Measurements from ENCODE around the gene OXTR. TPM values are rescaled to one million over a fixed set of nuclear protein-coding genes. Genes with fewer than 3 reads are reported as not detected.
"Not testable (repeated sequence)": the region's sequence is repeated elsewhere in the genome, so short reads cannot be mapped to it uniquely, and the experiment has no call there.

Gene OXTR
- total RNA-seq, 1 donor from 2014 or later, result 24.0 TPM

GRCh38 chr3:8729479-8729878, 39.9 kb downstream of the OXTR start:
- peaks cover 2% of the 10 kb centered on the region for H3K4me1 Mint-ChIP-seq (ENCODE audit: unreplicated experiment)
- H3K27ac Mint-ChIP-seq (ENCODE audit: unreplicated experiment), result no peak overlapping the region
- H3K4me3 Mint-ChIP-seq (ENCODE audit: unreplicated experiment), result no peak overlapping the region
- H3K9me3 Mint-ChIP-seq (ENCODE audit: unreplicated experiment), result peaks cover 7% of the 10 kb centered on the region
- H3K27me3 Mint-ChIP-seq (ENCODE audit: unreplicated experiment), result no peaks in the 10 kb centered on the region
- DNase-seq (ENCODE audit: extremely low spot score, unreplicated experiment), result no peak
- TF ChIP-seq CTCF (IDR thresholded peaks at IDR 0.05), result no peak
- no peaks in the 10 kb centered on the region for H3K36me3 Mint-ChIP-seq (ENCODE audit: unreplicated experiment)

- DNase-seq (ENCODE audit: extremely low spot score, unreplicated experiment), result no peak
- H3K27me3 Mint-ChIP-seq (ENCODE audit: unreplicated experiment), result no peaks in the 10 kb centered on the region
- no peak overlapping the region for H3K4me3 Mint-ChIP-seq (ENCODE audit: unreplicated experiment)
- no peaks in the 10 kb centered on the region for H3K4me1 Mint-ChIP-seq (ENCODE audit: unreplicated experiment)
- TF ChIP-seq CTCF (IDR thresholded peaks at IDR 0.05), result no peak
- no peaks in the 10 kb centered on the region for H3K36me3 Mint-ChIP-seq (ENCODE audit: unreplicated experiment)
- peaks cover 7% of the 10 kb centered on the region for H3K9me3 Mint-ChIP-seq (ENCODE audit: unreplicated experiment)
- no peak overlapping the region for H3K27ac Mint-ChIP-seq (ENCODE audit: unreplicated experiment)
Observed at GRCh38 chr3:8727605-8728512, 41.6 kb downstream of the OXTR start.

GRCh38 chr3:8724108-8724752, 45.2 kb downstream of the OXTR start:
- Mint-ChIP-seq H3K9me3 (ENCODE audit: unreplicated experiment) (peaks cover 7% of the 10 kb centered on the region), H3K36me3 (ENCODE audit: unreplicated experiment) (no peaks in the 10 kb centered on the region), H3K4me3 (ENCODE audit: unreplicated experiment) (no peak overlapping the region), H3K27ac (ENCODE audit: unreplicated experiment) (no peak overlapping the region), H3K4me1 (ENCODE audit: unreplicated experiment) (no peaks in the 10 kb centered on the region), H3K27me3 (ENCODE audit: unreplicated experiment) (no peaks in the 10 kb centered on the region)
- no peak for DNase-seq (ENCODE audit: extremely low spot score, unreplicated experiment)
- no peak for TF ChIP-seq CTCF (IDR thresholded peaks at IDR 0.05)

GRCh38 chr3:8723612-8724011, 45.8 kb downstream of the OXTR start:
- no peak for TF ChIP-seq CTCF (IDR thresholded peaks at IDR 0.05)
- Mint-ChIP-seq H3K4me3 (ENCODE audit: unreplicated experiment) (no peak overlapping the region), H3K27ac (ENCODE audit: unreplicated experiment) (no peak overlapping the region), H3K4me1 (ENCODE audit: unreplicated experiment) (no peaks in the 10 kb centered on the region), H3K27me3 (ENCODE audit: unreplicated experiment) (no peaks in the 10 kb centered on the region), H3K36me3 (ENCODE audit: unreplicated experiment) (no peaks in the 10 kb centered on the region), H3K9me3 (ENCODE audit: unreplicated experiment) (peaks cover 7% of the 10 kb centered on the region)
- DNase-seq (ENCODE audit: extremely low spot score, unreplicated experiment), result no peak

GRCh38 chr3:8722808-8723207, 46.6 kb downstream of the OXTR start:
- DNase-seq (ENCODE audit: extremely low spot score, unreplicated experiment), result no peak
- Mint-ChIP-seq H3K27me3 (ENCODE audit: unreplicated experiment) (no peaks in the 10 kb centered on the region), H3K36me3 (ENCODE audit: unreplicated experiment) (no peaks in the 10 kb centered on the region), H3K27ac (ENCODE audit: unreplicated experiment) (no peak overlapping the region), H3K4me3 (ENCODE audit: unreplicated experiment) (no peak overlapping the region), H3K4me1 (ENCODE audit: unreplicated experiment) (no peaks in the 10 kb centered on the region), H3K9me3 (ENCODE audit: unreplicated experiment) (peaks cover 7% of the 10 kb centered on the region)
- no peak for TF ChIP-seq CTCF (IDR thresholded peaks at IDR 0.05)

GRCh38 chr3:8715757-8716156, 53.7 kb downstream of the OXTR start:
- H3K9me3 Mint-ChIP-seq (ENCODE audit: unreplicated experiment), result not testable (repeated sequence)

More at GRCh38 chr3:8715757-8716156, 53.7 kb downstream of the OXTR start:
- not testable (repeated sequence) for H3K36me3 Mint-ChIP-seq (ENCODE audit: unreplicated experiment); DNase-seq (ENCODE audit: extremely low spot score, unreplicated experiment); H3K27me3 Mint-ChIP-seq (ENCODE audit: unreplicated experiment); H3K27ac Mint-ChIP-seq (ENCODE audit: unreplicated experiment); H3K4me3 Mint-ChIP-seq (ENCODE audit: unreplicated experiment)
- H3K4me1 Mint-ChIP-seq (ENCODE audit: unreplicated experiment), result peaks cover 32% of the 10 kb centered on the region
